Neural crest cell (in vitro differentiated cells): Measurements from ENCODE around the gene GVQW3. TPM values are rescaled to one million over a fixed set of nuclear protein-coding genes. Genes with fewer than 3 reads are reported as not detected.

Source experiments
- DNase-seq: peaks from one replicate; pipeline ENCODE4 v3.0.0; 2021; ENCODE audit warnings: low read depth, mixed read lengths, low spot score
- H3K27ac Mint-ChIP-seq: one replicate; pipeline ENCODE4 v1.8.0; 2021; ENCODE audit warnings: mild to moderate bottlenecking, mixed read lengths; ENCODE audit not compliant: unreplicated experiment
- H3K27me3 Mint-ChIP-seq: 2 replicates; pipeline ENCODE4 v1.8.0; 2021; ENCODE audit warnings: low read depth, mild to moderate bottlenecking, mixed read lengths
- H3K36me3 Mint-ChIP-seq: 2 replicates; pipeline ENCODE4 v1.8.0; 2021; ENCODE audit warnings: low read depth, mild to moderate bottlenecking, mixed read lengths
- H3K4me1 Mint-ChIP-seq: 2 replicates; pipeline ENCODE4 v1.8.0; 2021; ENCODE audit warnings: mixed read lengths
- H3K4me3 Mint-ChIP-seq: one replicate; pipeline ENCODE4 v1.8.0; 2021; ENCODE audit warnings: mild to moderate bottlenecking, mixed read lengths
- H3K9me3 Mint-ChIP-seq: 2 replicates; pipeline ENCODE4 v1.8.0; 2021; ENCODE audit warnings: mixed read lengths
- total RNA-seq: library from RNA; stranded (reverse); gene quantifications from 2 replicates; pipeline ENCODE4 v1.2.1, GENCODE V29; 2021
- TF ChIP-seq, protein P1 (sequence below): fragments of 200-600 bp; sonication (generic); conservative IDR thresholded peaks from 2 replicates; pipeline ENCODE4 v1.5.0; 2021; ENCODE audit warnings: antibody characterized with exemption, mild to moderate bottlenecking

Gene GVQW3
- total RNA-seq, 1 donor from 2014 or later: 13.8 TPM

GRCh38 chr11:76361374-76361773, 19.7 kb upstream of the GVQW3 start:
- Mint-ChIP-seq H3K36me3 (peaks cover 3% of the 10 kb centered on the region), H3K4me1 (peaks cover 8% of the 10 kb centered on the region), H3K9me3 (no peaks in the 10 kb centered on the region), H3K27me3 (no peaks in the 10 kb centered on the region), H3K4me3 (no peak overlapping the region), H3K27ac (no peak overlapping the region)
- DNase-seq: no peak
- TF ChIP-seq, protein P1, sequence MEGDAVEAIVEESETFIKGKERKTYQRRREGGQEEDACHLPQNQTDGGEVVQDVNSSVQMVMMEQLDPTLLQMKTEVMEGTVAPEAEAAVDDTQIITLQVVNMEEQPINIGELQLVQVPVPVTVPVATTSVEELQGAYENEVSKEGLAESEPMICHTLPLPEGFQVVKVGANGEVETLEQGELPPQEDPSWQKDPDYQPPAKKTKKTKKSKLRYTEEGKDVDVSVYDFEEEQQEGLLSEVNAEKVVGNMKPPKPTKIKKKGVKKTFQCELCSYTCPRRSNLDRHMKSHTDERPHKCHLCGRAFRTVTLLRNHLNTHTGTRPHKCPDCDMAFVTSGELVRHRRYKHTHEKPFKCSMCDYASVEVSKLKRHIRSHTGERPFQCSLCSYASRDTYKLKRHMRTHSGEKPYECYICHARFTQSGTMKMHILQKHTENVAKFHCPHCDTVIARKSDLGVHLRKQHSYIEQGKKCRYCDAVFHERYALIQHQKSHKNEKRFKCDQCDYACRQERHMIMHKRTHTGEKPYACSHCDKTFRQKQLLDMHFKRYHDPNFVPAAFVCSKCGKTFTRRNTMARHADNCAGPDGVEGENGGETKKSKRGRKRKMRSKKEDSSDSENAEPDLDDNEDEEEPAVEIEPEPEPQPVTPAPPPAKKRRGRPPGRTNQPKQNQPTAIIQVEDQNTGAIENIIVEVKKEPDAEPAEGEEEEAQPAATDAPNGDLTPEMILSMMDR: no peak

DNA sequence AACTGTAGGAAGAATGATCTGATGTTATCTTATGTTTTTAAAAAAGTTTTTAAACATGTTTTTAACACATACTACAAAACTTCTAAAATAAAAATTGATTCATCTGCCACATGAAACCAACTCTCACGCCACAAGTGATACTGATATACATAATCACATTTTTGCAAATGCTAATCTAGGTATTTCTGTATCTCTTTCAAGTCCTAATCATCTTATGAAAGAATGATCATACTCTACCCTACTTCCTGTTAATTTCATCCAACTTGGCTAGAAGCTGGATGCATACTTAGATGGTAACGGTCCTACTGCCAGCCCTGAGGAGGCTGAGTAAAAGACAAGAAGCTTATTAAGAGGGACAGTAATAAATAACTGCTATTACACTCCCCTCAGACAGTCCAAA, 19.3 kb upstream of the GVQW3 start:
- Mint-ChIP-seq H3K27me3 (no peaks in the 10 kb centered on the region), H3K4me3 (no peak overlapping the region), H3K27ac (no peak overlapping the region), H3K4me1 (peaks cover 8% of the 10 kb centered on the region), H3K9me3 (no peaks in the 10 kb centered on the region), H3K36me3 (peaks cover 3% of the 10 kb centered on the region)
- DNase-seq: no peak
- TF ChIP-seq, protein P1: no peak

DNA sequence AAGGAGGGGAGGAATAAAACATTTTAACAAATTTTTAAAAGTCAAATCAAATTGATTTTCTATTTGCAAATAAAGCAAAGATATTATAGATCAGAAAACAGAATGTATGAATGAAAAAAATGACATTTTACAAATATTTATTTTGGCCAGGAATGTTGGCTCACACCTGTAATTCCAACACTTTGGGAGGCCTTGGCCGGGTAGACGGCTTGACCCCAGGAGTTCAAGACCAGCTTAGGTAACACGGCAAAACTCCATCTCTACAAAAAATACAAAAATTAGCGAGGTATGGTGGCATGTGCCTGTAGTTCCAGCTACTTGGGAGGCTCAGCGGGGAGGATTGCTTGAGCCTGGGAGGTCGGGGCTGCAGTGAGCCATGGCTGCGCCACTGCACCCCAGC, 18.4 kb upstream of the GVQW3 start:
- no peaks in the 10 kb centered on the region for H3K27me3 Mint-ChIP-seq
- peaks cover 10% of the 10 kb centered on the region for H3K4me1 Mint-ChIP-seq
- no peaks in the 10 kb centered on the region for H3K9me3 Mint-ChIP-seq
- TF ChIP-seq, protein P1: no peak
- DNase-seq: no peak
- H3K36me3 Mint-ChIP-seq: peaks cover 3% of the 10 kb centered on the region
- no peak overlapping the region for H3K4me3 Mint-ChIP-seq
- H3K27ac Mint-ChIP-seq: no peak overlapping the region

GRCh38 chr11:76365038-76365679, 16.0 kb upstream of the GVQW3 start:
- no peak overlapping the region for H3K27ac Mint-ChIP-seq
- TF ChIP-seq, protein P1: no peak
- H3K4me1 Mint-ChIP-seq: peaks cover 13% of the 10 kb centered on the region
- H3K27me3 Mint-ChIP-seq: no peaks in the 10 kb centered on the region
- H3K9me3 Mint-ChIP-seq: no peaks in the 10 kb centered on the region
- no peak overlapping the region for H3K4me3 Mint-ChIP-seq
- H3K36me3 Mint-ChIP-seq: peaks cover 3% of the 10 kb centered on the region
- no peak for DNase-seq

DNA sequence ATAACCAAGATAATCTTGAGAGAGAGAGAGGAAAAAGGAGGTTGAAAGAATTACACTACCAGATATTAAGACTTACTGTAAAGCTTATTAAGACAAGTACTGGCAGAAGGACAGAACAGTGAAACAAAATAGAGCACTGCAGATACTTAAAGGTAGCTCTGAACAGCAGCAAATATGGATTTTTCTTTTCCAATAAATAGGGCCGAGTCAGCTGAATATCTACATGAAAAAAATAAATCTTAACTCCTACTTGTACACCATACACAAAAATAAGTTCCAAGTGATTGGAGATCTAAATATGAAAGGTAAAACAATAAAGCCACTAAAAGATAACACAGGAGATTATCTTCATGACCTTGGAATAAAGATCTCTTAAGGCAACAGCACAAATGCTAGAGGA, 12.6 kb upstream of the GVQW3 start:
- TF ChIP-seq, protein P1: no peak
- H3K9me3 Mint-ChIP-seq: no peaks in the 10 kb centered on the region
- H3K4me3 Mint-ChIP-seq: no peak overlapping the region
- H3K27ac Mint-ChIP-seq: no peak overlapping the region
- no peak for DNase-seq
- no peaks in the 10 kb centered on the region for H3K27me3 Mint-ChIP-seq
- peaks cover 16% of the 10 kb centered on the region for H3K4me1 Mint-ChIP-seq
- peaks cover 3% of the 10 kb centered on the region for H3K36me3 Mint-ChIP-seq
